HT1080 (cell line): ENCODE measurements around the gene POLK. TPM values are rescaled to one million over a fixed set of nuclear protein-coding genes. Genes with fewer than 3 reads are reported as not detected.

Experiments
- DNase-seq: peaks from one replicate; pipeline ENCODE4 v3.0.0-alpha.2; 2015; ENCODE audit warnings: low read depth
- small RNA-seq: library from RNA; depleted of rRNA; stranded (forward); fragments of <200 nt; gene quantifications from one replicate; pipeline ENCODE3, GENCODE V24; 2014
- total RNA-seq: library from RNA; depleted of rRNA; stranded (reverse); fragments of >200 nt; shearing (Covaris generic); gene quantifications from 2 replicates; pipeline ENCODE4 v1.2.3, GENCODE V29; 2014; rRNA removed

POLK gene
- total RNA-seq, 1 experiment from 2014 or later, result 14.7 TPM

- DNase-seq, result no peak
Observed at GRCh38 chr5:75640826-75641225, 129.1 kb downstream of the POLK start.

- DNase-seq, result no peak
Observed at GRCh38 chr5:75648712-75649111, 137.0 kb downstream of the POLK start.

Small RNAs within 50 kb of the gene (small RNA-seq; reads per million reads assigned to genes)
- not detected for gene RNU7-175P

Other genes starting within 250 kb of the POLK start
- 92.0 and 98.1 TPM in 2 replicates for gene HMGCR, start 174.7 kb upstream of the POLK start, total RNA-seq
- gene CERT1, start 262 bp upstream of the POLK start, total RNA-seq, result 6.2 and 8.3 TPM in 2 replicates
- gene ANKDD1B, start 99.6 kb downstream of the POLK start, total RNA-seq, result 0.03 TPM in 1 of 2 replicates, not detected in the other
- gene POC5, start 205.5 kb downstream of the POLK start, total RNA-seq, result 19.1 and 22.6 TPM in 2 replicates